WTC11 (cell line): ENCODE data around the gene GDA. TPM values are rescaled to one million over a fixed set of nuclear protein-coding genes. Genes with fewer than 3 reads are reported as not detected.

Source experiments
- ATAC-seq: fragments of 200-7000 bp; cut with Tn5 transposase; 2 replicates; pipeline ENCODE4 v1.10.0; 2021; ENCODE audit warnings: mild to moderate bottlenecking, moderate library complexity
- CTCF ChIA-PET: fragments of 300-600 bp; sonication (Branson Sonifier 250); formaldehyde crosslinking; loops from one replicate; lab custom pipeline; 2021; ENCODE audit warnings: antibody characterized with exemption; lab: Charles Lee
- POLR2A ChIA-PET: fragments of 350-600 bp; sonication (Branson Sonifier 250); formaldehyde crosslinking; loops from one replicate; lab custom pipeline; 2021; ENCODE audit warnings: antibody characterized with exemption; lab: Charles Lee
- DNase-seq: peaks from one replicate; pipeline ENCODE4 v3.0.0; 2021; ENCODE audit warnings: low spot score
- H3K27ac Mint-ChIP-seq: 2 replicates; pipeline ENCODE4 v1.8.0; 2021; ENCODE audit warnings: mixed read lengths
- H3K27me3 Mint-ChIP-seq: 2 replicates; pipeline ENCODE4 v1.8.0; 2021; ENCODE audit warnings: low read depth, mild to moderate bottlenecking, moderate library complexity, mixed read lengths
- H3K36me3 Mint-ChIP-seq: 2 replicates; pipeline ENCODE4 v1.8.0; 2021; ENCODE audit warnings: mixed read lengths
- H3K4me1 Mint-ChIP-seq: 2 replicates; pipeline ENCODE4 v1.8.0; 2022; ENCODE audit warnings: mixed read lengths
- H3K4me3 Mint-ChIP-seq: 2 replicates; pipeline ENCODE4 v1.8.0; 2021; ENCODE audit warnings: mild to moderate bottlenecking, moderate library complexity, mixed read lengths
- H3K9me3 Mint-ChIP-seq: 2 replicates; pipeline ENCODE4 v1.8.0; 2021; ENCODE audit warnings: mixed read lengths
- CREB1 ChIP-seq: sonication (generic); formaldehyde crosslinking; IDR thresholded peaks from 2 replicates; pipeline ENCODE4 v1.8.0; 2023; ENCODE audit warnings: mild to moderate bottlenecking, missing genetic modification reagents
- FOXJ3 ChIP-seq: sonication (generic); formaldehyde crosslinking; IDR thresholded peaks from 2 replicates; pipeline ENCODE4 v1.9.0; 2021; ENCODE audit warnings: missing genetic modification reagents, mild to moderate bottlenecking, borderline replicate concordance
- FOXP1 ChIP-seq: sonication (generic); formaldehyde crosslinking; IDR thresholded peaks from 2 replicates; pipeline ENCODE4 v1.8.0; 2022; ENCODE audit warnings: missing genetic modification reagents, mild to moderate bottlenecking, moderate library complexity, borderline replicate concordance
- IRF2 ChIP-seq: sonication (generic); formaldehyde crosslinking; IDR thresholded peaks from 2 replicates; pipeline ENCODE4 v1.8.0; 2022; ENCODE audit warnings: low read depth, missing genetic modification reagents, borderline replicate concordance
- MXD4 ChIP-seq: fragments of 250-450 bp; sonication (Bioruptor Pico); IDR thresholded peaks from 2 replicates; pipeline ENCODE4 v1.8.0; 2021; ENCODE audit warnings: mild to moderate bottlenecking, moderate library complexity, borderline replicate concordance
- OVOL2 ChIP-seq: fragments of 250-450 bp; sonication (Bioruptor Pico); IDR thresholded peaks from 2 replicates; pipeline ENCODE4 v1.9.0; 2021; ENCODE audit warnings: mild to moderate bottlenecking, borderline replicate concordance
- SOX15 ChIP-seq: fragments of 250-450 bp; sonication (Bioruptor Pico); IDR thresholded peaks from 2 replicates; pipeline ENCODE4 v1.9.0; 2021; ENCODE audit warnings: mild to moderate bottlenecking
- TCF7 ChIP-seq: sonication (generic); formaldehyde crosslinking; IDR thresholded peaks from 2 replicates; pipeline ENCODE4 v1.8.0; 2022; ENCODE audit warnings: mild to moderate bottlenecking, low read depth, missing genetic modification reagents, moderate library complexity
- TP53 ChIP-seq: sonication (generic); formaldehyde crosslinking; IDR thresholded peaks from 2 replicates; pipeline ENCODE4 v1.8.1; 2023; ENCODE audit warnings: mild to moderate bottlenecking, missing genetic modification reagents
- ZNF121 ChIP-seq: sonication (generic); formaldehyde crosslinking; IDR thresholded peaks from 2 replicates; pipeline ENCODE4 v1.8.0; 2023; ENCODE audit warnings: missing genetic modification reagents
- ZNF219 ChIP-seq: sonication (generic); formaldehyde crosslinking; IDR thresholded peaks from 2 replicates; pipeline ENCODE4 v1.8.0; 2023; ENCODE audit warnings: missing genetic modification reagents, mild to moderate bottlenecking, borderline replicate concordance
- total RNA-seq: library from RNA; stranded (reverse); gene quantifications from 3 replicates; pipeline ENCODE4 v1.2.3, GENCODE V29; 2021
- TF ChIP-seq, protein P1 (sequence below): sonication (generic); formaldehyde crosslinking; IDR thresholded peaks from 2 replicates; pipeline ENCODE4 v1.8.1; 2022; ENCODE audit warnings: mild to moderate bottlenecking, moderate library complexity, missing genetic modification reagents
- TF ChIP-seq, protein P2 (sequence below): sonication (generic); formaldehyde crosslinking; IDR thresholded peaks from 2 replicates; pipeline ENCODE4 v1.8.1; 2023; ENCODE audit warnings: mild to moderate bottlenecking, missing genetic modification reagents
- TF ChIP-seq, protein P3 (sequence below): sonication (generic); formaldehyde crosslinking; IDR thresholded peaks from 2 replicates; pipeline ENCODE4 v1.8.1; 2022; ENCODE audit warnings: low read depth, mild to moderate bottlenecking, moderate library complexity, missing genetic modification reagents, borderline replicate concordance
- TF ChIP-seq, protein P4 (sequence below): fragments of 250-450 bp; sonication (Bioruptor Pico); IDR thresholded peaks from 2 replicates; pipeline ENCODE4 v2.1.2; 2022; ENCODE audit warnings: mild to moderate bottlenecking, moderate library complexity

GDA gene
- total RNA-seq, 1 experiment from 2014 or later, result 0.68 TPM

DNA sequence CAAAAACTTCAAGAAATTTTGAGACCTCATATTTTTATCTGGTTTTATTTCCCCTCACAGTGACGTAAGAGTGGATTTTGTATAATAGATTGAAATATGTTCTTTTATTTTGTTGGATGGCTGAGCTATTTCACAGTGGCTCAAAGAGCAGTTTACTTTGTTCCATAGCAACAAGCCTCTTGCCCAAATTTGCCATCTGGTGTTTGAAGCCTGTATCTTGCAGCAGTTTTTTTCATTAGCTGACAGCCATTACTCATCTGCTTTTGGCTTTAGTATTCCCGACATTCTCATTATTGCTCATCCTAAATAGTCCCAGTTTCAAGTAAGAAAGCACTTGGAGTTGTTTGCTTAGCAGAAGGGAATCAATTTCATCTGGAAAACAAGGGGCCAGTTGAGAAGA is 36.3 kb downstream of the GDA start:
- POLR2A ChIA-PET, result no interaction called here
- no peak overlapping the region for H3K4me3 Mint-ChIP-seq
- H3K9me3 Mint-ChIP-seq, result peaks cover 26% of the 10 kb centered on the region
- no peak overlapping the region for H3K27ac Mint-ChIP-seq
- H3K4me1 Mint-ChIP-seq, result no peaks in the 10 kb centered on the region
- ATAC-seq, result no peak
- peaks cover 12% of the 10 kb centered on the region for H3K36me3 Mint-ChIP-seq
- DNase-seq, result no peak
- TF ChIP-seq, protein P1, sequence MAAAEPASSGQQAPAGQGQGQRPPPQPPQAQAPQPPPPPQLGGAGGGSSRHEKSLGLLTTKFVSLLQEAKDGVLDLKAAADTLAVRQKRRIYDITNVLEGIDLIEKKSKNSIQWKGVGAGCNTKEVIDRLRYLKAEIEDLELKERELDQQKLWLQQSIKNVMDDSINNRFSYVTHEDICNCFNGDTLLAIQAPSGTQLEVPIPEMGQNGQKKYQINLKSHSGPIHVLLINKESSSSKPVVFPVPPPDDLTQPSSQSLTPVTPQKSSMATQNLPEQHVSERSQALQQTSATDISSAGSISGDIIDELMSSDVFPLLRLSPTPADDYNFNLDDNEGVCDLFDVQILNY (CRISPR knock-in tag), result no peak
- TF ChIP-seq, protein P2, sequence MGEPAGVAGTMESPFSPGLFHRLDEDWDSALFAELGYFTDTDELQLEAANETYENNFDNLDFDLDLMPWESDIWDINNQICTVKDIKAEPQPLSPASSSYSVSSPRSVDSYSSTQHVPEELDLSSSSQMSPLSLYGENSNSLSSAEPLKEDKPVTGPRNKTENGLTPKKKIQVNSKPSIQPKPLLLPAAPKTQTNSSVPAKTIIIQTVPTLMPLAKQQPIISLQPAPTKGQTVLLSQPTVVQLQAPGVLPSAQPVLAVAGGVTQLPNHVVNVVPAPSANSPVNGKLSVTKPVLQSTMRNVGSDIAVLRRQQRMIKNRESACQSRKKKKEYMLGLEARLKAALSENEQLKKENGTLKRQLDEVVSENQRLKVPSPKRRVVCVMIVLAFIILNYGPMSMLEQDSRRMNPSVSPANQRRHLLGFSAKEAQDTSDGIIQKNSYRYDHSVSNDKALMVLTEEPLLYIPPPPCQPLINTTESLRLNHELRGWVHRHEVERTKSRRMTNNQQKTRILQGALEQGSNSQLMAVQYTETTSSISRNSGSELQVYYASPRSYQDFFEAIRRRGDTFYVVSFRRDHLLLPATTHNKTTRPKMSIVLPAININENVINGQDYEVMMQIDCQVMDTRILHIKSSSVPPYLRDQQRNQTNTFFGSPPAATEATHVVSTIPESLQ (CRISPR knock-in tag), result no peak
- no peak for TF ChIP-seq FOXJ3 (CRISPR knock-in tag)
- TF ChIP-seq CREB1 (CRISPR knock-in tag), result no peak
- no peak for TF ChIP-seq OVOL2 (CRISPR knock-in tag)
- H3K27me3 Mint-ChIP-seq, result no peaks in the 10 kb centered on the region
- CTCF ChIA-PET, result interaction anchor here (1.4 kb wide), 1 partner anchor 146 kb away, joined by 6 read pairs; no protein-coding TSS in a partner anchor

DNA sequence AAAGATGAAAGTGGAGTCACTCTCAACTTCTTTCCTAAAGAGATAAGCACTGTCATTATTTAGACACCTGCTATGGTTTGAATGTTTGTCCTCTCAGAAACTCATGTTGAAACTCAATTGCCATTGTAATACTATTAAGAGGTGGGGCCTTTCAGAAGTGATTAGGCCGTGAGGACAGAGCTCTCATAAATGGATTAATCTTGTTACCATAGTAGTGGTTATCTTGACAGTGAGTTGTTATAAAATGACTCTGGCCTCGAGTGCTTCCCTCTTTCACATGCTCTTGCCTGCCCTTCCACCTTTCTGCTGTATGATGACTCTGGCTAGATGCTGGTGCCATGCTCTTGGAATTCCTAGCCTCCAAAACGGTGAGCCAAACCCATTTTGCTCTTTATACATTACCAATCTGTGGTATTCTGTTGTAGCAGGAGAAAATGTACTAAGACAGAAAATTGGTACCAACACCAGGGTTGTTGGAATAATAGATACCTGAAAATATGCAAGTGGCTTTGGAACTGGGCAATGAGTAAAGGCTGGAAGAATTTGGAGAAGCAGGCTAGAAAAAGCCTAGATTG is 38.0 kb downstream of the GDA start:
- DNase-seq, result no peak
- CTCF ChIA-PET, result no interaction called here

More for the DNA sequence above, 38.0 kb downstream of the GDA start:
- Mint-ChIP-seq H3K9me3 (peaks cover 22% of the 10 kb centered on the region), H3K36me3 (peaks cover 10% of the 10 kb centered on the region), H3K4me1 (no peaks in the 10 kb centered on the region), H3K27ac (no peak overlapping the region), H3K27me3 (no peaks in the 10 kb centered on the region), H3K4me3 (no peak overlapping the region)
- POLR2A ChIA-PET, result no interaction called here
- ATAC-seq, result no peak
- TF ChIP-seq, protein P3, sequence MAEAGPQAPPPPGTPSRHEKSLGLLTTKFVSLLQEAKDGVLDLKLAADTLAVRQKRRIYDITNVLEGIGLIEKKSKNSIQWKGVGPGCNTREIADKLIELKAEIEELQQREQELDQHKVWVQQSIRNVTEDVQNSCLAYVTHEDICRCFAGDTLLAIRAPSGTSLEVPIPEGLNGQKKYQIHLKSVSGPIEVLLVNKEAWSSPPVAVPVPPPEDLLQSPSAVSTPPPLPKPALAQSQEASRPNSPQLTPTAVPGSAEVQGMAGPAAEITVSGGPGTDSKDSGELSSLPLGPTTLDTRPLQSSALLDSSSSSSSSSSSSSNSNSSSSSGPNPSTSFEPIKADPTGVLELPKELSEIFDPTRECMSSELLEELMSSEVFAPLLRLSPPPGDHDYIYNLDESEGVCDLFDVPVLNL (CRISPR knock-in tag), result no peak
- TF ChIP-seq TCF7, result no peak
- no peak for TF ChIP-seq IRF2 (CRISPR knock-in tag)
- TF ChIP-seq SOX15, result no peak
- TF ChIP-seq, protein P1 (CRISPR knock-in tag), result no peak
- TF ChIP-seq FOXP1 (CRISPR knock-in tag), result no peak
- no peak for TF ChIP-seq ZNF219
- no peak for TF ChIP-seq TP53
- TF ChIP-seq, protein P4, sequence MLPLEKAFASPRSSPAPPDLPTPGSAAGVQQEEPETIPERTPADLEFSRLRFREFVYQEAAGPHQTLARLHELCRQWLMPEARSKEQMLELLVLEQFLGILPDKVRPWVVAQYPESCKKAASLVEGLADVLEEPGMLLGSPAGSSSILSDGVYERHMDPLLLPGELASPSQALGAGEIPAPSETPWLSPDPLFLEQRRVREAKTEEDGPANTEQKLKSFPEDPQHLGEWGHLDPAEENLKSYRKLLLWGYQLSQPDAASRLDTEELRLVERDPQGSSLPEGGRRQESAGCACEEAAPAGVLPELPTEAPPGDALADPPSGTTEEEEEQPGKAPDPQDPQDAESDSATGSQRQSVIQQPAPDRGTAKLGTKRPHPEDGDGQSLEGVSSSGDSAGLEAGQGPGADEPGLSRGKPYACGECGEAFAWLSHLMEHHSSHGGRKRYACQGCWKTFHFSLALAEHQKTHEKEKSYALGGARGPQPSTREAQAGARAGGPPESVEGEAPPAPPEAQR (CRISPR knock-in tag), result no peak
- no peak for TF ChIP-seq ZNF121 (CRISPR knock-in tag)
- TF ChIP-seq MXD4 (CRISPR knock-in tag), result no peak
- TF ChIP-seq, protein P2 (CRISPR knock-in tag), result no peak
- TF ChIP-seq, all 79 proteins: peak for 0
